Endothelial cell of umbilical vein (primary cell): ENCODE data around the gene CDKN2B-AS1. TPM values are rescaled to one million over a fixed set of nuclear protein-coding genes. Genes with fewer than 3 reads are reported as not detected.

Experiments used
- BruUV-seq: library from RNA; stranded (reverse); fragments of 400-500 nt; replicated peaks from 2 replicates; lab custom pipeline; 2021; lab: Mats Ljungman, UMichigan
- CTCF ChIA-PET: fragments of 300-600, 350-600 bp; sonication (Branson Sonifier 250); formaldehyde crosslinking; loops from one replicate; lab custom pipeline; 2021; ENCODE audit warnings: antibody characterized with exemption, inconsistent platforms; lab: Charles Lee
- POLR2A ChIA-PET: fragments of 300-600, 350-600 bp; sonication (Branson Sonifier 250); formaldehyde crosslinking; loops from one replicate; lab custom pipeline; 2021; ENCODE audit warnings: antibody characterized with exemption, inconsistent platforms; lab: Charles Lee
- DNase-seq: peaks from one replicate; pipeline ENCODE4 v3.0.0-alpha.2; 2011; ENCODE audit warnings: low read depth, low spot score
- FAIRE-seq: peaks from 2 replicates; lab custom pipeline; 2011; peaks lifted over from hg19 to GRCh38; lab: Jason Lieb, UNC
- H2AFZ ChIP-seq: 2 replicates; pipeline ENCODE4 v1.6.0; 2012; ENCODE audit warnings: low read depth, low read length, control low read depth, inconsistent platforms
- H3K27ac ChIP-seq: 2 replicates; pipeline ENCODE4 v1.5.1; 2011; ENCODE audit warnings: low read depth, mild to moderate bottlenecking, control low read depth, low read length, moderate library complexity; ENCODE audit not compliant: insufficient read depth
- H3K27me3 ChIP-seq, 2 experiments: 2 replicates each; pipeline versions ENCODE4 v1.6.0 to v1.6.1; 2011; ENCODE audit warnings: low read length in 2 of 2, mixed read lengths in 1 of 2; ENCODE audit not compliant: control insufficient read depth in 2 of 2, insufficient read depth in 2 of 2
- H3K36me3 ChIP-seq, 2 experiments: 2 replicates in 1 of 2; 3 replicates in 1 of 2; pipeline ENCODE4 v1.5.1; 2011; ENCODE audit warnings: low read length in 2 of 2, mild to moderate bottlenecking in 1 of 2, moderate library complexity in 1 of 2; ENCODE audit not compliant: control insufficient read depth in 2 of 2, insufficient read depth in 2 of 2; ENCODE audit errors: extremely low read depth in 1 of 2
- H3K4me1 ChIP-seq: 3 replicates; pipeline ENCODE4 v1.5.1; 2011; ENCODE audit warnings: mild to moderate bottlenecking, low read length; ENCODE audit not compliant: control insufficient read depth, insufficient read depth; ENCODE audit errors: extremely low read depth
- H3K4me2 ChIP-seq: 2 replicates; pipeline ENCODE4 v1.6.1; 2011; ENCODE audit warnings: low read length, control low read depth, mixed read lengths; ENCODE audit not compliant: insufficient read depth
- H3K4me3 ChIP-seq, 3 experiments: fragments of 200-600 bp in 1 of 3; sonication (generic), shearing (Covaris generic) in 1 of 3; replicated peaks in 1 of 3; 2 replicates each; pipeline ENCODE4 v1.5.1; 2011 to 2016; ENCODE audit warnings: control low read depth in 3 of 3, low read length in 3 of 3, mild to moderate bottlenecking in 2 of 3, inconsistent platforms in 1 of 3, low read depth in 1 of 3, moderate library complexity in 1 of 3; ENCODE audit not compliant: insufficient read depth in 1 of 3
- H3K79me2 ChIP-seq: 2 replicates; pipeline ENCODE4 v1.6.0; 2012; ENCODE audit warnings: low read length, inconsistent platforms; ENCODE audit not compliant: control insufficient read depth, insufficient read depth
- H3K9ac ChIP-seq: replicated peaks from 2 replicates; pipeline ENCODE3; 2011; ENCODE audit warnings: low read length, control low read depth; ENCODE audit not compliant: insufficient read depth; ENCODE audit errors: extremely low read depth
- H3K9me1 ChIP-seq: replicated peaks from 3 replicates; pipeline ENCODE4 v1.6.0; 2011; ENCODE audit warnings: mild to moderate bottlenecking, low read length; ENCODE audit not compliant: control insufficient read depth, insufficient read depth; ENCODE audit errors: extremely low read depth
- H3K9me3 ChIP-seq: replicated peaks from 2 replicates; pipeline ENCODE4 v1.5.1; 2012; ENCODE audit warnings: low read length, inconsistent platforms; ENCODE audit not compliant: control insufficient read depth, insufficient read depth
- H4K20me1 ChIP-seq: replicated peaks from 2 replicates; pipeline ENCODE3; 2011; ENCODE audit warnings: mild to moderate bottlenecking, low read length; ENCODE audit not compliant: control insufficient read depth, insufficient read depth; ENCODE audit errors: extremely low read depth
- CTCF ChIP-seq, 2 donors: IDR thresholded peaks; 1 replicate in 1 of 2; 2 replicates in 1 of 2; pipeline ENCODE4 v1.5.1; 2011; ENCODE audit warnings: low read length in 2 of 2, mild to moderate bottlenecking in 2 of 2, moderate library complexity in 2 of 2, control low read depth in 1 of 2, inconsistent platforms in 1 of 2, low read depth in 1 of 2; ENCODE audit not compliant: insufficient read depth in 1 of 2; ENCODE audit errors: extremely low read depth in 1 of 2
- EZH2 ChIP-seq: IDR thresholded peaks from 2 replicates; pipeline ENCODE4 v1.6.1; 2012; ENCODE audit warnings: borderline replicate concordance, low read depth, mild to moderate bottlenecking, moderate library complexity, low read length, inconsistent platforms; ENCODE audit not compliant: severe bottlenecking
- FOS ChIP-seq: IDR thresholded peaks from 2 replicates; pipeline ENCODE4 v1.6.1; 2011; ENCODE audit warnings: mild to moderate bottlenecking, low read length, moderate library complexity, borderline replicate concordance; ENCODE audit not compliant: insufficient read depth
- GATA2 ChIP-seq: IDR thresholded peaks from 2 replicates; pipeline ENCODE4 v1.7.0; 2011; ENCODE audit warnings: low read depth, mild to moderate bottlenecking, moderate library complexity, mixed read lengths, low read length; ENCODE audit not compliant: insufficient read length, insufficient read depth
- MYC ChIP-seq: IDR thresholded peaks from one replicate; pipeline ENCODE4 v1.6.1; 2011; ENCODE audit warnings: mild to moderate bottlenecking, low read depth, low read length
- POLR2A ChIP-seq: IDR thresholded peaks from 2 replicates; pipeline ENCODE4 v1.6.1; 2012; ENCODE audit warnings: low read depth, mild to moderate bottlenecking, control low read depth, low read length
- POLR2AphosphoS5 ChIP-seq: IDR thresholded peaks from 2 replicates; pipeline ENCODE4 v1.6.1; 2012; ENCODE audit warnings: low read depth, mild to moderate bottlenecking, control low read depth, low read length, moderate library complexity; ENCODE audit not compliant: insufficient read depth
- dilution Hi-C: fragments of 300-500 bp; cut with MboI; formaldehyde crosslinking; loops from one replicate; pipeline ENCODE4 v1.15.0; 2019; ENCODE audit warnings: low sequenced_read_pairs; ENCODE audit not compliant: extremely low pct_ligation_motif_present
- intact Hi-C: fragments of 100-400 bp; cut with micrococcal nuclease; formaldehyde crosslinking; loops from one replicate; pipeline ENCODE4 v1.10.0; 2022
- polyA plus RNA-seq, 4 experiments: library from polyadenylated mRNA; depleted of rRNA in 3 of 4; stranded (reverse) in 3 of 4; unstranded in 1 of 4; fragments of >200 nt; gene quantifications; 2 replicates each; pipeline versions ENCODE4 v1.2.1 to v1.2.3, GENCODE V29; 2011 to 2012; ENCODE audit warnings: missing spikeins in 1 of 4
- total RNA-seq: library from RNA; stranded (reverse); gene quantifications from 2 replicates; pipeline ENCODE4 v1.2.3, GENCODE V29; 2021

CDKN2B-AS1 gene
- total and polyA plus RNA-seq, 2 donors (not counting 3 experiments of a cell fraction or from before 2014, with no cell fraction given) = 0.44 to 1.9 TPM

GRCh38 chr9:22131817-22132216, 137.2 kb downstream of the CDKN2B-AS1 start:
- no peak overlapping the region for H3K27ac ChIP-seq
- no peak overlapping the region for H3K9ac ChIP-seq
- CTCF ChIA-PET = interaction anchor here (1.0 to 1.3 kb wide), 4 partner anchors 9 to 112 kb away, joined by 3 to 6 read pairs (median 4); no protein-coding TSS in a partner anchor
- H3K79me2 ChIP-seq = no peaks in the 10 kb centered on the region
- no peak for FAIRE-seq
- dilution Hi-C loops (no loop called here), intact Hi-C loops (no loop called here)
- BruUV-seq = no TSS peak
- POLR2A ChIA-PET = no interaction called here
- no peaks in the 10 kb centered on the region for H4K20me1 ChIP-seq
- peaks cover 23% of the 10 kb centered on the region for H3K4me1 ChIP-seq
- no peak overlapping the region for H3K4me3 ChIP-seq
- no peaks in the 10 kb centered on the region for H3K9me1 ChIP-seq
- H3K9me3 ChIP-seq = no peaks in the 10 kb centered on the region
- H2AFZ ChIP-seq = no peak overlapping the region
- no peaks in the 10 kb centered on the region for H3K27me3 ChIP-seq
- no peaks in the 10 kb centered on the region for H3K36me3 ChIP-seq
- TF ChIP-seq GATA2 (no peak), POLR2AphosphoS5 (no peak), FOS (no peak), MYC (no peak), POLR2A (no peak), CTCF (IDR thresholded peaks at IDR 0.05; ENCODE audit: extremely low read depth in 1 of 2, insufficient read depth in 1 of 2, low read depth in 1 of 2, low read length in 2 of 2) (no peak), EZH2 (no peak)
- DNase-seq = no peak
- no peak overlapping the region for H3K4me2 ChIP-seq
